ENCODE data around the gene EXD3.

EXD3 gene

GRCh38 chr9:137264067-137264466 is 158.9 kb downstream of the EXD3 start:
- DNase-seq, result no peak
- no peak overlapping the region for H3K9ac ChIP-seq (ENCODE audit: low read length)
- peaks cover 12% of the 10 kb centered on the region for H3K4me1 ChIP-seq (ENCODE audit: low read length)
- no peaks in the 10 kb centered on the region for H3K9me2 ChIP-seq (replicated peaks; ENCODE audit: insufficient read depth, low read length)
- no peak overlapping the region for H3K4me2 ChIP-seq (ENCODE audit: low read depth, low read length)
- no peaks in the 10 kb centered on the region for H4K20me1 ChIP-seq (ENCODE audit: insufficient read depth, low read length)
- TF ChIP-seq EZH2phosphoT487 (IDR thresholded peaks at IDR 0.05; ENCODE audit: low read length) (no peak), CTCF (IDR thresholded peaks at IDR 0.05; ENCODE audit: low read length) (no peak), EZH2 (optimal IDR thresholded peaks at IDR 0.05; ENCODE audit: low read depth, low read length) (no peak)
- H3K27ac ChIP-seq (ENCODE audit: low read length), result no peak overlapping the region
- peaks cover 2% of the 10 kb centered on the region; the same call in 1 of the 2 replicates for H3K36me3 ChIP-seq (replicated peaks; ENCODE audit: insufficient read depth, low read length)
- H3F3A ChIP-seq (ENCODE audit: insufficient read depth, low read length), result peaks cover 3% of the 10 kb centered on the region; the same call in 1 of the 2 replicates
- H3K9me3 ChIP-seq (replicated peaks; ENCODE audit: insufficient read depth, low read length), result no peaks in the 10 kb centered on the region
- H2AFZ ChIP-seq (ENCODE audit: low read length), result no peak overlapping the region
- no peak overlapping the region for H3K4me3 ChIP-seq (ENCODE audit: low read length)
- H3K79me2 ChIP-seq (ENCODE audit: low read length), result peaks cover 8% of the 10 kb centered on the region; the same call in 1 of the 2 replicates
- no peaks in the 10 kb centered on the region for H3K27me3 ChIP-seq (replicated peaks; ENCODE audit: insufficient read depth, low read length)

DNA sequence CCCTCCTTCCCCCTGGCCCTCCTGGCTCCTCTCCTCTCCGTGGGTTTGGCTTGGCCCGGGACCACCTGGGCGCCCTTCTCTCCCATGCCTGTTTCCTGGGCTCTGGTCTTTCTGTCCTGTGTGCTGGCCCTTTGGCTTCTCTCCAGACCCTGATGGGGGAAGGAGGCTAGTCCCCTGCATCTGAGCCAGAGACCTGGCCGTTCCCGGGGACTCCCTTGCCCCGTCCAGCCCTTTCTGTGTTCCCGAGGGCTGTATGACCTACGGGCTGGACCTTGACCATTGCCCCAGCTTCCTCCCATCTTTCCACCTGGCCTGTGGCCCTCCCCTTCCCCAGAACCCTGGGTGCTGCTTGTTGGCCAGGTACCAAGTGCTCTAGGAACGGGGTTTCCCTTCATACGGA is 159.5 kb downstream of the EXD3 start:
- no peak for TF ChIP-seq EZH2phosphoT487 (IDR thresholded peaks at IDR 0.05; ENCODE audit: low read length)
- TF ChIP-seq CTCF (IDR thresholded peaks at IDR 0.05; ENCODE audit: low read length), result no peak
- no peak for TF ChIP-seq EZH2 (optimal IDR thresholded peaks at IDR 0.05; ENCODE audit: low read depth, low read length)
- Histone ChIP-seq H3K9ac (ENCODE audit: low read length) (no peak overlapping the region), H3K36me3 (replicated peaks; ENCODE audit: insufficient read depth, low read length) (peaks cover 4% of the 10 kb centered on the region; the same call in 1 of the 2 replicates), H3K4me1 (ENCODE audit: low read length) (peaks cover 6% of the 10 kb centered on the region), H3K9me3 (replicated peaks; ENCODE audit: insufficient read depth, low read length) (no peaks in the 10 kb centered on the region), H3K79me2 (ENCODE audit: low read length) (peaks cover 4% of the 10 kb centered on the region; the same call in 1 of the 2 replicates), H4K20me1 (ENCODE audit: insufficient read depth, low read length) (no peaks in the 10 kb centered on the region), H2AFZ (ENCODE audit: low read length) (no peak overlapping the region), H3F3A (ENCODE audit: insufficient read depth, low read length) (peaks cover under 1% of the 10 kb centered on the region; the same call in 1 of the 2 replicates), H3K4me3 (ENCODE audit: low read length) (no peak overlapping the region), H3K27me3 (replicated peaks; ENCODE audit: insufficient read depth, low read length) (no peaks in the 10 kb centered on the region), H3K9me2 (replicated peaks; ENCODE audit: insufficient read depth, low read length) (no peaks in the 10 kb centered on the region), H3K27ac (ENCODE audit: low read length) (no peak overlapping the region), H3K4me2 (ENCODE audit: low read depth, low read length) (no peak overlapping the region)
- no peak for DNase-seq

GRCh38 chr9:137262909-137263285 is 160.1 kb downstream of the EXD3 start:
- no peaks in the 10 kb centered on the region for H3K9me3 ChIP-seq (replicated peaks; ENCODE audit: insufficient read depth, low read length)
- H3K4me2 ChIP-seq (ENCODE audit: low read depth, low read length), result no peak overlapping the region
- H3K4me3 ChIP-seq (ENCODE audit: low read length), result no peak overlapping the region
- H3K9ac ChIP-seq (ENCODE audit: low read length), result no peak overlapping the region
- no peaks in the 10 kb centered on the region for H3F3A ChIP-seq (ENCODE audit: insufficient read depth, low read length)
- H3K36me3 ChIP-seq (replicated peaks; ENCODE audit: insufficient read depth, low read length), result peaks cover 4% of the 10 kb centered on the region; the same call in 1 of the 2 replicates
- DNase-seq, result no peak
- H3K79me2 ChIP-seq (ENCODE audit: low read length), result peaks cover 7% of the 10 kb centered on the region
- TF ChIP-seq EZH2 (optimal IDR thresholded peaks at IDR 0.05; ENCODE audit: low read depth, low read length) (no peak), EZH2phosphoT487 (IDR thresholded peaks at IDR 0.05; ENCODE audit: low read length) (no peak), CTCF (IDR thresholded peaks at IDR 0.05; ENCODE audit: low read length) (no peak)
- H3K9me2 ChIP-seq (replicated peaks; ENCODE audit: insufficient read depth, low read length), result no peaks in the 10 kb centered on the region
- H3K4me1 ChIP-seq (ENCODE audit: low read length), result peaks cover 2% of the 10 kb centered on the region; the same call in 1 of the 2 replicates
- H4K20me1 ChIP-seq (ENCODE audit: insufficient read depth, low read length), result no peaks in the 10 kb centered on the region
- H3K27ac ChIP-seq (ENCODE audit: low read length), result no peak overlapping the region
- no peak overlapping the region for H2AFZ ChIP-seq (ENCODE audit: low read length)
- no peaks in the 10 kb centered on the region for H3K27me3 ChIP-seq (replicated peaks; ENCODE audit: insufficient read depth, low read length)
